MCF 10A (cell line): ENCODE results near the gene PPIB. TPM values are rescaled to one million over a fixed set of nuclear protein-coding genes. Genes with fewer than 3 reads are reported as not detected.

Experiments
- Bru-seq: library from RNA; stranded (reverse); fragments of 400-500 nt; gene quantifications from one replicate; lab custom pipeline; 2021; lab: Mats Ljungman, UMichigan
- BruChase-seq, 2 experiments: library from RNA; stranded (reverse); fragments of 400-500 nt; gene quantifications; one replicate each; lab custom pipeline; 2021; lab: Mats Ljungman, UMichigan
- BruUV-seq: library from RNA; stranded (reverse); fragments of 400-500 nt; replicated peaks from 2 replicates; lab custom pipeline; 2021; lab: Mats Ljungman, UMichigan
- CTCF ChIA-PET: fragments of 300-600 bp; sonication (Branson Sonifier 250); formaldehyde crosslinking; extraction: SDS; loops from one replicate; lab custom pipeline; 2021; ENCODE audit warnings: antibody characterized with exemption, inconsistent platforms; lab: Yijun Ruan, JAX
- POLR2A ChIA-PET: fragments of 300-600, 350-650 bp; sonication (Branson Sonifier 250); formaldehyde crosslinking; extraction: SDS; loops from one replicate; lab custom pipeline; 2020; ENCODE audit warnings: antibody characterized with exemption, inconsistent platforms; lab: Yijun Ruan, JAX
- DNase-seq: peaks from one replicate; pipeline ENCODE4 v3.0.0-alpha.2; 2018; ENCODE audit not compliant: unreplicated experiment
- H3K27ac Mint-ChIP-seq: one replicate; pipeline ENCODE4 v1.8.0; 2022; ENCODE audit warnings: mild to moderate bottlenecking, low read depth, mixed read lengths; ENCODE audit not compliant: unreplicated experiment
- H3K27me3 Mint-ChIP-seq: one replicate; pipeline ENCODE4 v1.8.0; 2022; ENCODE audit warnings: mixed read lengths; ENCODE audit not compliant: insufficient read depth, unreplicated experiment
- H3K36me3 Mint-ChIP-seq: one replicate; pipeline ENCODE4 v1.8.0; 2022; ENCODE audit warnings: mild to moderate bottlenecking, moderate library complexity, mixed read lengths; ENCODE audit not compliant: insufficient read depth, unreplicated experiment
- H3K4me1 Mint-ChIP-seq: one replicate; pipeline ENCODE4 v1.8.0; 2022; ENCODE audit warnings: mixed read lengths; ENCODE audit not compliant: insufficient read depth, unreplicated experiment
- H3K4me3 Mint-ChIP-seq: one replicate; pipeline ENCODE4 v1.8.0; 2022; ENCODE audit warnings: mild to moderate bottlenecking, moderate library complexity, mixed read lengths; ENCODE audit not compliant: unreplicated experiment
- H3K9me3 Mint-ChIP-seq: one replicate; pipeline ENCODE4 v1.8.0; 2022; ENCODE audit warnings: mixed read lengths; ENCODE audit not compliant: unreplicated experiment
- CTCF ChIP-seq: fragments of 200-600 bp; IDR thresholded peaks from one replicate; pipeline ENCODE4 v1.8.0; 2022; ENCODE audit warnings: antibody characterized with exemption, mild to moderate bottlenecking; ENCODE audit not compliant: unreplicated experiment
- intact Hi-C: fragments of 100-400 bp; cut with micrococcal nuclease; formaldehyde crosslinking; loops from 2 replicates; pipeline ENCODE4 v1.14.1; 2022
- long read RNA-seq: library from polyadenylated mRNA; stranded (forward); transcript quantifications from one replicate; pipeline ENCODE4 v2.0.0, GENCODE V29; 2022
- total RNA-seq: library from RNA; stranded (reverse); gene quantifications from 2 replicates; pipeline ENCODE4 v1.2.3, GENCODE V29; 2022

The PPIB gene
- total RNA-seq, result 874 and 1,247 TPM in 2 replicates
- Bru-seq, nascent RNA, result percentile 98 among the genes with signal in this experiment
- percentile 99 among the genes with signal in this experiment for BruChase-seq, experiment 1, labeled RNA remaining after a 6-hour chase
- BruChase-seq, experiment 2, labeled RNA remaining after a 2-hour chase, result percentile 97 among the genes with signal in this experiment
- long read RNA-seq, transcript PPIB-201 (5 exons, 1,081 nt), result major isoform, 1,166 of 1,320 reads
- long read RNA-seq, partial matches to known transcripts, result 15 of 1,320 reads
- long read RNA-seq, other reads (novel, unspliced or antisense), result 138 of 1,320 reads

- H3K27me3 Mint-ChIP-seq, result no peaks in the 10 kb centered on the region
- peak within 1 kb of the TSS; percentile 91 for H3K4me3 Mint-ChIP-seq
- no TSS peak for BruUV-seq
- peaks cover 48% of the 10 kb centered on the region for H3K36me3 Mint-ChIP-seq
- TF ChIP-seq CTCF, result peak; percentile 13
- no peaks in the 10 kb centered on the region for H3K9me3 Mint-ChIP-seq
- peaks cover 29% of the 10 kb centered on the region for H3K4me1 Mint-ChIP-seq
- DNase-seq, result peak; percentile 97
- CTCF ChIA-PET, result interaction anchor here (0.6 to 2.1 kb wide), 7 partner anchors 9 to 553 kb away, joined by 3 to 8 read pairs (median 5); no protein-coding TSS in a partner anchor
- POLR2A ChIA-PET, result interaction anchor here (0.6 to 4.9 kb wide), 25 partner anchors 9 to 658 kb away, joined by 3 to 64 read pairs (median 4); partner anchors contain the start of genes CIAO2A, CSNK1G1, SNX1 and TRIP4
- H3K27ac Mint-ChIP-seq, result peak within 1 kb of the TSS; percentile 86
- intact Hi-C loops, result loop anchor here (1.0 kb wide), 1 partner anchor 193 kb away; the partner anchor contains the start of gene CSNK1G1
Measured at GRCh38 chr15:64162869-64163658, at the start of gene PPIB. TSS of gene PPIB (minus strand) at chr15:64163022. CDS start at chr15:64162986, 36 bp downstream.

GRCh38 chr15:64211696-64212095, 48.9 kb upstream of the PPIB start:
- H3K4me3 Mint-ChIP-seq, result no peak overlapping the region
- DNase-seq, result no peak
- peaks cover 7% of the 10 kb centered on the region for H3K4me1 Mint-ChIP-seq
- no peaks in the 10 kb centered on the region for H3K9me3 Mint-ChIP-seq
- ChIA-PET CTCF (interaction anchor here (0.6 kb wide), 2 partner anchors 59 to 147 kb away, joined by 3 to 4 read pairs; no protein-coding TSS in a partner anchor), POLR2A (no interaction called here)
- peaks cover 39% of the 10 kb centered on the region for H3K36me3 Mint-ChIP-seq
- H3K27me3 Mint-ChIP-seq, result no peaks in the 10 kb centered on the region
- no peak for TF ChIP-seq CTCF
- intact Hi-C loops, result no loop called here
- BruUV-seq, result no TSS peak
- H3K27ac Mint-ChIP-seq, result no peak overlapping the region

- Mint-ChIP-seq H3K4me1 (peaks cover 7% of the 10 kb centered on the region), H3K4me3 (no peak overlapping the region), H3K27me3 (no peaks in the 10 kb centered on the region), H3K36me3 (peaks cover 30% of the 10 kb centered on the region), H3K27ac (no peak overlapping the region), H3K9me3 (no peaks in the 10 kb centered on the region)
- intact Hi-C loops, result no loop called here
- no peak for DNase-seq
- no TSS peak for BruUV-seq
- POLR2A ChIA-PET, result interaction anchor here (0.6 to 1.6 kb wide), 7 partner anchors 11 to 250 kb away, joined by 3 to 5 read pairs (median 3); partner anchors contain the start of genes TRIP4 and ZNF609
- CTCF ChIA-PET, result interaction anchor here (0.6 to 1.6 kb wide), 6 partner anchors 34 to 443 kb away, joined by 3 to 6 read pairs (median 3); no protein-coding TSS in a partner anchor
- no peak for TF ChIP-seq CTCF
Measured at GRCh38 chr15:64210371-64210770, 47.5 kb upstream of the PPIB start.
